IPS-NIHi7 (cell line): Measurements from ENCODE around the gene BACH2.
"Not testable (repeated sequence)": the region's sequence is repeated elsewhere in the genome, so short reads cannot be mapped to it uniquely, and the experiment has no call there.

ENCODE experiments used
- DNase-seq: peaks from one replicate; pipeline ENCODE4 v3.0.0; 2012; ENCODE audit warnings: mixed read lengths; ENCODE audit errors: extremely low spot score

Gene BACH2

DNA sequence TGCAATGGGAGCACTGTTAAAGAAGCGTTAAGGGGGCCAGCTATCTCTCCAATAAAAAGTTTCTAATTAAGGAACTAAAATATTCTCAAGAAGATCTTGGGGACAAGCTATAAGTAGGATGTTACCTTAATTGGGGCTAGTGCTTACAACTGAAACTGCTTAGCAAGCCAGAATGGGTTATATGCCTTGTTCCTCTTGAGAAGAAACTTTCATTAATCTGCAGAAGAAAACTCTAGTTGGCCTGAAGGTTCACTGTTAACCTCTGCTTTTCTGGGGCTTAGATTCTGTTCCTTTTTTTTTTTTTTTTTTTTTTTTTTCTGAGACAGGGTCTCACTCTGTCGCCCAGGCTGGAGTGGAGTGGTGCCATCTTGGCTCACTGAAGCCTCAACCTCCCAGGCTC, 82.2 kb downstream of the BACH2 start:
- no peak for DNase-seq

DNA sequence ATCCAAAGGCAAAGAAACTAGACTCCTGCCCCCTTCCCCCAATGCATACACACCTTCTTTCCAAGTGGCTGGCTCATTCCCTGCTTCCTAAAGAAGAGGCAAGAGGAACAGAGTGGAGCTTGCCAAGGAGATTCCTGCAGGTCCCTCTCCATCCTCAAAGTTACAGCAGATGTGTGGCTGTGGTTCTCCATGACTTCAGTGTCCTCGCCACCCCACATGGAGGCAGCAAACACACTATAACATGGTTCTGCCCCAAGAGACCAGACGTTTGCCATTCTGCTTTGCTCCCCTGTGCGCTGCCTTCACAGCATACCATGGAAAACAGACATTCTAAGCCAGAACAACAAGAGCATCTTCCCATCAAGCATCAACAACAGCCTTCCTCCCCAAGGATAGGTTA, 84.4 kb downstream of the BACH2 start:
- no peak for DNase-seq

DNA sequence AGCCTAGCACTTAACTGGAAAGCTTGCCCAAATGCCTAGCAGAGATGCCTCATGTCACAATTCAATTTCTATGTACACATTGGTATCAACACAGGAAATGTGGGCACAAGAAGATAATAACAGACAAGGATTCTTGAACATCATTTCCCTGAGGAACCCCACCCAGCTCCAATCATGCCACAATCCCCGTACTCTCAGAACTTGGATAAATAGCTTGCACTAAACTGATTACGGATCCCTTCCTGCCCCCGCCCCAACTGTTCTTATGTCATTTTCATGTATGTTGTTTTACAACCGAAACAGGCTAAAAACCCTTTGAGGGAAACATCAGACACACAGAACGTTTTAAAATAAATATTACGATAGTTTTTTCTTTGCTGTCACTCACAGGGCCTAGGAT, 87.1 kb downstream of the BACH2 start:
- no peak for DNase-seq

DNA sequence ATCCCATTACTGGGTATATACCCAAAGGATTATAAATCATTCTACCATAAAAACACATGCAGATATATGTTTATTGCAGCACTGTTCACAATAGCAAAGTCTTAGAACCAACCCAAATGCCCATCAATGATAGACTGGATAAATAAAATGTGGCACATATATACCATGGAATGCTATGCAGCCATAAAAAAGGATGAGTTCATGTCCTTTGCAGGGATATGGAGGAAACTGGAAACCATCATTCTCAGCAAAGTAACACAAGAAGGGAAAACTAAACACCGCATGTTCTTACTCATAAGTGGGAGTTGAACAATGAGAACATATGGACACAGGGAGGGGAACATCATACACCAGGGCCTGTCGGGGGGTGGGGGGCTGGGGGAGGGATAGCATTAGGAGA, 88.0 kb downstream of the BACH2 start:
- not testable (repeated sequence) for DNase-seq

DNA sequence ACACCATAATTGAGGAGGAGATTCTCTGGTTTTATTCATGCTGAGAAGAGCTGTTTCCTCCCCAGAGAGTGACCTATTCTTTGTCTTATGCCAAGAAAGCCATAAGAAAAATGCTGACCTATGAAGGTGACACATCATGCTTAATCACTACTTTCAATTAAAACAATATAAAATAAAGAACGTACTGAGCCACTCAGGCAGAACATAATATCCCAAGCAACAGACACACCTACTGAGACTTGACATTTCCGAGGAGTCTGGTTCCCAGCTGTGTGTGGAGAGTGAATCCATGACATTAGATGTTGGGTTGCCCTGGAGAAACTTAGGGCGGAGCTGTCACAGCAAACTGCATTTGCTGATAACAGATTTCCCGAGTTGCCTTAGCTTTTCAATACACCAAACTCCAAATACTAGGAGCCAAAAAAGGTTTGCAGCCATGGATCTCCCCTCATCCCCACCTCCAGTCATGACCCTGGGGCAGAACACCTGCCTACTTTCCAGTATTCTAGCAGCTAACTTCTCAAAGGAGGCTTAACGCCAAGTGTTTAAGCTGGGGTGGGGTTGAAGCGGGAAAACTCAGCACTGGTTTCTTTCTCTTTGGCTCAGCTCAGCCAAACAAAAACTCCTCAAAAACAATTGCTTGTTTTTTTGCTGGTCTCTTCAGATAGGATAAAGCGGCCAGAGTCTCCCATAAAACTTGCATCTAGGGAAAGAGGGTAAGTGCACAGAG, 92.2 kb downstream of the BACH2 start:
- no peak for DNase-seq

DNA sequence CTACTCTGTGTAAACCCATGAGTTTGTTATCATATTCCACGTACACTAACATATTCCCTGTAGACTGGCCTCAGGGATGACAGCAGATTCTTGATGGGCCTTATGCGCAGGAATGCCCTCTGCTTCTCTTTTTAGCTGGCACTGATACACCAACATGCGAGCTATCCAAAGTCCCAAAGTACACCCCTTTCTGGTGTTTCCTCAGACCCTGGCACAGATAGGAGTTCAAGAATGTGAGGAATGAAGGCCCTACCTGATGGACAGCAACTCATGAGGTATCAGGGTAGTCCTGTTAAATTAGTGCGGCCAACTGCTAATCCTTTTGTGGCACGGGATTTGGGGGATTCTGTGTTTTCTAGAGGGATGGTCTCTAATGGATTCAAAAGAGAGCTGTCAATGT, 93.0 kb downstream of the BACH2 start:
- no peak for DNase-seq

DNA sequence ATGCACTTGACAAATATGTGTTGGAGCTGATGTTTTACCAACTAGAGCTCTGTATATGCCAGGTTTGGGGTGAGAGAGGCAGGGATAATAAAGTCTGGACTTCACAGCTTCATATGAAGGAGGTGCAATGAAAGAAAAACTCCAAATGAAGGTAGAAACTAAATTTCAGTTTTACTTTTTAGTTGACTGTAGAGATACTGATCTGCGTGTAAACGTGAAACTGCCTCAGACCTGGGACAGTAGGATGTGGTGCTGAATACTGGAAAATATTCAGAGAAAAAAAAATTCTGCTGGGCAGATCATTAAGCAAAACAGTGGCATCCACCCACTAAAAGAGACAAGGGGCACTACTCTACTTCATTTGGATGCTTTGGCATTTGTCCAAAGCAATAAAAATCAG, 94.5 kb downstream of the BACH2 start:
- DNase-seq, result no peak

DNA sequence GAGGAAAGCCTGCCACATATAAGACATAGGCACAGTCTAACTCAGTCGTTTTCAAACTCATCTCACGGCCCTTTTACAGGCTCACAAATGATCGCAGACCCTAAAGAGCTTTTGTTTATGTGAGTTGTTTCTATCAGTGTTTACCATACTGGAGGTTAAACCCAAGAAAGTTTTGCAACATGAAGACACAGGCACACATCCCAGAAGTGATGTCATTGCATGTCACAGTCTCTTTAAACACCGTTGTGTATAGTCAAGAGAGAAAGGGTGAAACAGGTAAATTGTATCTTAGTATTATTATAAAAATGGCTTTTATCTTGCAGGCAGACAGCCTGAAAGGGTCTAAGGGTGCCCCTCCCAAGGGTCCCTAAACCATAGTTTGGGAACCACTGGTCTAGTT, 96.7 kb downstream of the BACH2 start:
- no peak for DNase-seq

DNA sequence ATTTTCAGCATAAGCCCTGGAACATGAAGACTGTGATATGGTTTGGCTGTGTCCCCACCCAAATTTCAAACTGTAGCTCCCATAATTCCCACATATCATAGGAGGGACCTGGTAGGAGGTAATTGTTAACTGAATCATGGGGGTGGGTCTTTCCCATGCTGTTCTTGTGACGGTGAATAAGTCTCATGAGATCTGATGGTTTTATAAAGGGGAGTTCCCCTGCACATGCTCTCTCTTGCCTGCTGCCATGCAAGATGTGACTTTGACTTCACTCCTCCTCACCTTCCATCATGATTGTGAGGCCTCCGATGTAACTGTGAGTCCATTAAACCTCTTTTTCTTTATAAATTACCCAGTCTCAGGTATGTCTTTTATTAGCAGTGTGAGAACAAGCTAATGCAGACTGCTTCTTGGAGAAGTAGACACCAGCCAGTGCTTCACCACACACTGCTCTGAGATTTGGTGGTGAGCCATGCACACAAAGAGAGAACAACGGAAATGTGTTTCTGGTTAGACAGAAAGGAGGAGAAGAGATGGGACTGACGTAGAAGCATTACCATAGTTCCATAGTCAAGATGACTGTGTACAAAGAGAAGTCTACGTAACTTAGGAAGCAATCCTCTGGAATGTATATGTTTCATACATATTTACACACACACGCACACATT, 97.8 kb downstream of the BACH2 start:
- DNase-seq, result no peak

DNA sequence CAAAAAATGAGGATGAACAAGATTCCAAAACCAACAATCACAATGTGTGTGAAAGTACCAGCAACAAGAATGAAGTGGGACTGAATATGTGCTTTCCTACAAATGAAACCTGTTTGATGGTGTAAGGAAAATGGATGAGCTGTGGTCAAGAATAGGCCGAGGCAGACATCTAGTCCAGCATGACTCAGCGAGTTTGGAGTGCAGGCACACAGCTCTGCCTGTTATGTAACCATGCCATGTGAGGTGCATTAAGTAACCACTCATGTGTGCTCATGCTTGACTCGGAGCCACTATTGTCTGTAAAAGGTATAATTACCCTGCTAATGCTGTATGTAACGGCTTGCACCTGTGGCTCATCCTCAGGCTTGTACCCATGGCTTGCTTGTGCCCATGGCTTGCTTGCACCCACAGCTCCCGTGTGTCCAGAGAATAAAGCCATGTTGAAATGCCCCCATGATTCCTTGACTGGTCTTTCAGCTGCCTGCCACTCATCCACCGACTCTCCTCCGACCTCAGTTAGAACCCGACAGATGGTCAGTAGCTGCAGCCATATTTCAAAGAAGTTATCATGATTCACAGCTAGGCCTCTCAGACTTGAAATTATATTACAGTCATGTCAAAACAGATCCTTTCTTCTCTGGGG, 98.7 kb downstream of the BACH2 start:
- no peak for DNase-seq

DNA sequence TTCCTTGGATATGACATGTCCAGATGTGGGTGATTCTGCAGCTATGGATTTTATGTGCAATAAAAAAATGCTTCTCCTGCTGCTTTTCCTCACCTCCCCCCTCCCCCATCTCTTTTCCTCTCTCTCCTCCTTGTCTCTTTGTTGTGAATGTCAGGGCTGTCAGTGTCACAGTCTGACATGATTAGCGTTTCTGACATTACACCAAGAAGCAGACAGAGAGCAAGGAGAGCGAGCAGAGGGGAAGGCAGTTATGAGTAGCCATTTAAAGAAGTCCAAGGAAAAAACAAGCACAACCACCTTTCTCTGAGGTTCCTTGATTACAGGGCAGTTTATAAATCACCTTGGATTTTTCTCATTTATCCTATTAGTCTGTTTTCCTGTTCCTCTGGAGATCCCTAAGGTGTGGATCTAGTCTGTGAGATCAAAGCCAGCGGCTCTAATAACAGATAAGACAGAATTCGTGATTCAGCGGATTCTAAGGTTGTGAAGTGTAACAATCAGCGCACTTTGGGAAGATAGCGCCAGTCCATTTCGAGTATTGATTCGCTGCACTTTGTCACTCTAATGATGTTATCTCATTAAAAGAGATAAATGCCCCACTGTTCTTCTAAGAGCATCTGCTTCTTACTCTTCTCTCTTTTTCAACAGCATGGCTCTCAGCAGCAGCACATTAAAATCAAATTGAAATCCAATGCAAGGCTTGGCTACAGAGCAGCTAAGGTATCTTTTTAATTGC, 101.4 kb downstream of the BACH2 start:
- DNase-seq, result no peak

DNA sequence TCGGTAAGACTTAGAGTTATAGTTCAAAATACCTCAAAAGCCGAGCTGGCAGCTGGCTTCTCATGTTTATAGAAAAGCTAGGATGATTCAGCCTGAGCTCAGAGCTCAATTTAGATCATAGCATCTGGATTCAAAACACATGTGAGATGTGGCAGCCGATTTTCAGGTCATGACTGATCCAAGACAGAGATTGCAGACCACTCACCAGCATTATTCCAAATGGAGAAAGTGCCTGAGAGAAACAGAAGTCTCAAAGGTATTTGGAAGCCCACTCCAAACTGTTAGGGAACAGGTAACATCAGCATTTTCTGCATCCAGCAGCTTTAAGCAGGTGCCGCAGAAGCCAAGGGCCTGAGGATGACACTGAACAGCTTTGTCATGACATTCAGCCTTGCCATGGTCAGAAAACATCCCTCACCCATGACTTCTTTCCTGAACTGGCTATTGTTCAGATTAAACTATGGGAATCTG, 102.2 kb downstream of the BACH2 start:
- DNase-seq, result no peak

DNA sequence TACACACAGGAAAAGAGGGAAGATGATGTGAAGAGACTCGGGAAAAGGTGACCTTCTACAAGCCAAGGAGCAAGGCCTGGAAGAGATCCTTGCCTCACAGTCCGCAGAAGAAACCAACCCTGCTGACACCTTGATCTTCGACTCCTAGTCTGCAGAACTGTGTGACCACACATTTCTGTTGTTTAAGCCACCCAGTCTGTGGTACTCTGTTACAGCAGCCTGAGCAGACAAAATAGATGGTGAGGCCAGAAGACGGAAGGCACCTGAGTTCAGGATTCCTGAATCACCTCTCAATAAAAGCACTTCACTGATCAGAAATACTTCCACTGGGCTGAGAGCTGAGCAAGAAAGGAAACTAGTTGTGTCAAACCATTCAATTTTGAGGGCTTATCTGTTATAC, 103.3 kb downstream of the BACH2 start:
- no peak for DNase-seq

DNA sequence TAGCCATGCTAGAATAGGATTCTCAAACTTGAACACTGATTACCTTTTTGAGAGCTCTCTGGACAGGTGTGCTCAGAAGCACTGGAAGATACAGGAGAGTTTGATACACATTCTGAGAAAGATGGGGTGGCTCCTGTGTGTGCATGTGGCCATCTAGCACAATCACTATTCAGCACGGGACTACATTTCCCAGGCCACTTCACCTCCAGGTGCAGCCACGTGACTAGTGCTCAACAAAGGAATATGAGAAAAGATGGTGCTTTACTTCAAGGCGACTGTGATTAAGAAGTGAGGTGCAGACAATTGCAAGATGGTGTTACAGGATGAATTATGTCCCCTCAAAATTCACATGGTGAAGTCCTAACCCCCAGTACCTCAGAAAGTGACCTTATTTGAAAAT, 103.8 kb downstream of the BACH2 start:
- DNase-seq, result no peak

DNA sequence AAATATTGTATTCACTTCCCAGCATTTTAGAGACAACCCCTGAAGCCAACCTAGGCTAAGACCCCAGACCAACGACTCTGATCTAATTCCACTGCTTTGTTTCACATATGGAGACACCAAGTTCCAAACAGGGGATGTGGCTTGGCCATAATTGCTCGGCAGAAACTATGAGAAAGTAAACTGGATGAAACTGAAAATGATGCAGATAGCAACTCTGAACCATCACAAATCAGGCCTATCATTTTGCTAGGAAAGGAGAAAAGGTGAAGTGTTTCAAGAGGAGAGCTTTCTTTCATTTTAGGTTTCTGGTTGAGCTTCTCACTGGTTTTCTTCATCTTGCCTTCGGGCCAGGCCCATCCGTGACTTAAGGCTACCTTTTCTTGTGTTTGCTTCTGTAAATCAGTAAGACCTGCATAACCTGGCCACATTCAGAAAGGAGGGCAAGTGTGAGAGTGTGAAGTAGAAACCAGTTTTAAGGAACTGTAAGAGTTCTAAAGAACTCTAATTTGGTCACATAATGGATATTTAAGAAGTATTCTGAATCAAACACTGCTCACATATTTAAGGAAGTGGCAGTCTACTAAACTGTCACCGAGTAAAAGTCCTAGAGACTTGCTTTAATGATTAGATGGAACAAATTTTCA, 105.8 kb downstream of the BACH2 start:
- no peak for DNase-seq

DNA sequence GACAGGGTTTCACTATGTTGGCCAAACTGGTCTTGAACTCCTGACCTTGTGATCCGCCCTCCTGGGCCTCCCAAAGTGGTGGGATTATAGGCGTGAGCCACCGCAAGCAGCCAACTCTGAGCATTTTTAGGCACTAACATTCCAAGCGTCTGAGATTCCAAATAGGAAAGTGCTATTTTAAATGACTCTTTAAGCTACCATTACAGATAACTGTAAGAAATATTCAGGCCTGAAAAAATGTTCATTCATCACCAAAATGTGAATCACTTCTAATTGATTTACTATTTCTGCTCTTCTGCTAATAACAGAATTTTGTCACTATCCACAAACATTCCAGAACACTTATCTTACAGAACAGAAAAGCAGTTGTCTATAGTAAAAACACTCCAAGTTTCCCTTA, 106.5 kb downstream of the BACH2 start:
- DNase-seq, result no peak

DNA sequence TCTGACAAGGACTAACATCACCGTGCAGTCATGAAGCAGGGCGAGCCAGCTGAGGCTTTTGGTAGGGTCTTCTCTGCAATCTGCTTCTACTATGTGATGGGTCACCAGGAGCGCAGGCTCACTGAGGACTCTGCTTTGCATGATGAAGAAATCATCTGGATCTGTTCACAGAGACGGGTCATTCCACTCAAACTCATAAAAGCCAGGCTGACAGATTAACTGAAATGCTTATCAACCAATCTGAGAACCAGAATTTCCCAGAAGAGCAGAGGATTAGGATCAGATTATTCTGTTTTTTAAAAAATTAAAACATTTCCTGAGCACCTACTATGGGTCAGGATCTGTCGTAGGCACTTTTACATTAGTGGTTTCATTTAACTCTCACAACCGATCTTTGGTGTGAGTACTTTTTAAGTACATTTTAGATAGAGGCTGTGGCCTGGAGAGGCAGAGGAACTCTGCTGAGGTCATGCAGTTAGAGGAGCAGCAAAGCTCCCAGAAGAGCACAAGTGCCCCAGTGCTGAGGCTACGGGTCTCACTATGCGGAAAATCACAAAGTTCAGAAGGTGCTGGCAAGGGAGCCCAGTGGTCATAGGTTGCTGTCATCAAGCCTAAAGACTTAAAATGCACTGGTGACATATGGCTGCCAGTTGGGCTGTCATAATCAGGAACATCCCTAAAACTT, 109.1 kb downstream of the BACH2 start:
- no peak for DNase-seq

DNA sequence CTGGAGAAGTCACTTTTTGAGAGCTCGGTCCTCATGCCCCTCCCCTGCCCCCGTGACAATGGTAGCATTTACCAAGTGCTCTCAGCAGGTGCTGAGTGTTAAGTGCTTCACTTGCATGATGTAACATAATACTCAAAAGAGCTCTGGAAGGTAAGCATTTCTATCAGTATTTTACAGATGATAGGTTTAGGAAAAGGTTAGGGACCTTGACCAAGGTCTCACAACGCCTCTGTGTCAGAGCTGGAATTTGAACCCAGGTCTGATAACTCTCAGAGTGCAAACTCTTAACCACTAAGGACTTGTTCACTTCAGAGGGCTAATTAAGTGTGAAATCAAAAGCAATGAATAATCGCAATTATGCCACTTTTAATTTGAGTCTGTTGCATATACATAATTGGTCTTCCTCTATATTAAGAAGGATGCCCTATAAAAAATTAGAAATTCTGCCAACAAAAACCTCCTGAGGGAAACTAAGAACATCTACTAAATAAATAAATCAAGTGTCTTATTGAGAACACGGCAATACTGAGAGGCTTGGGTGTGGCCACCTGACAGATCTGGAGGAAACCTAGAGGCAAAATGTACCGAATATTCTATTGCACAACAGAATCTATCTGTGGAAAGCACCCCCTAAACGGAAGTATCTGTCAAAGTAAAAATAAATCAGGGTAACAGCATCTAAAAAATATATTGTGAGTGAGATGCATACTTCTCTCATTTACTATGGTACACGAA, 109.8 kb downstream of the BACH2 start:
- DNase-seq, result no peak

DNA sequence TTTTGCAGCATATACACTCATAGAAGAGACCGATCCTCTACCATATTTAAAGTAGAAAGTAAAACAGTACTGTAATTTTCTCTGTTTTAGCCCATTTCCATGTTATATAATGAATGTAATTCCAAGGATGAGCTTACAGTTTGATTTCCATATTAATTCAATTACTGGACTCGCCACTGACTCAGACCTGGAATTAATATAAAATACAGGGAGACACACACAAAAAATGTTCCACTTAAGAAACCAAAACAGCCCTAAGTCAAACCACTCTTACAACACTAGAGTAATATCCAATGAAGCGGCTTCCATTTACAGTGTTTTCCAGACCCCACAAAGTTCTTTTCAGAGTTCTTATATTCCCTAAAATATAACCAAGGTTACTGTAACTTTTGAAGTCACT, 110.6 kb downstream of the BACH2 start:
- no peak for DNase-seq
